SW 1271 (cell line): ENCODE results near the gene METTL2A.
A peak's percentile ranks its signal among the peaks of the same experiment; 100 is the strongest.
"Not testable (repeated sequence)": the region's sequence is repeated elsewhere in the genome, so short reads cannot be mapped to it uniquely, and the experiment has no call there.

Source experiments
- DNase-seq, 2 experiments: peaks; one replicate each; lab custom pipeline; 2025; lab: John Stamatoyannopoulos, UW

Gene METTL2A

DNA sequence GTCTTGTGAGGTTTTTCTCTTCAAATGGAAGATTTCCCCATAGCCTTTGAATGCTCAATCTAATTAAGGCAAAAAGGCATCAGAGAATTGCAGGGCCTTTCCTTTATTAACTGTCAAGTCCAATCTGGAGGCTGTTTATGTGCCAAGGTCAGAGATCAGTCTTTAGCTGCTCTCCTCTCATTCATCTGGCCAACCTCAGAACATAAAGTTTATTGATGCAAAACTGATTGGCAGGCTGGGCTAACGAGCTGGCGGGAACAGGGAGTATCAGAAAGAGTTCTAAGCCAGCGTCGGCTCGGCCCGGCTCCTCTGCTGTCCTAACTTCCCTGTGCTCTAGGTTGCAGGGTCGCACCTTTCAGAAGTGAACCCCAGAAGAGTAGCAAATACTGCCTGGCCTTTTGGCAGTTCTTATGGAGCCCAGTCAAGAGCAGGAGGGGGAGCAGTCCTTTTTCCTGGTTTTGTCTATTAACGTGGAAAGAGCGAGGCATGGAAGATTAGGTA, 47.7 kb downstream of the METTL2A start:
- not testable (repeated sequence) for DNase-seq

DNA sequence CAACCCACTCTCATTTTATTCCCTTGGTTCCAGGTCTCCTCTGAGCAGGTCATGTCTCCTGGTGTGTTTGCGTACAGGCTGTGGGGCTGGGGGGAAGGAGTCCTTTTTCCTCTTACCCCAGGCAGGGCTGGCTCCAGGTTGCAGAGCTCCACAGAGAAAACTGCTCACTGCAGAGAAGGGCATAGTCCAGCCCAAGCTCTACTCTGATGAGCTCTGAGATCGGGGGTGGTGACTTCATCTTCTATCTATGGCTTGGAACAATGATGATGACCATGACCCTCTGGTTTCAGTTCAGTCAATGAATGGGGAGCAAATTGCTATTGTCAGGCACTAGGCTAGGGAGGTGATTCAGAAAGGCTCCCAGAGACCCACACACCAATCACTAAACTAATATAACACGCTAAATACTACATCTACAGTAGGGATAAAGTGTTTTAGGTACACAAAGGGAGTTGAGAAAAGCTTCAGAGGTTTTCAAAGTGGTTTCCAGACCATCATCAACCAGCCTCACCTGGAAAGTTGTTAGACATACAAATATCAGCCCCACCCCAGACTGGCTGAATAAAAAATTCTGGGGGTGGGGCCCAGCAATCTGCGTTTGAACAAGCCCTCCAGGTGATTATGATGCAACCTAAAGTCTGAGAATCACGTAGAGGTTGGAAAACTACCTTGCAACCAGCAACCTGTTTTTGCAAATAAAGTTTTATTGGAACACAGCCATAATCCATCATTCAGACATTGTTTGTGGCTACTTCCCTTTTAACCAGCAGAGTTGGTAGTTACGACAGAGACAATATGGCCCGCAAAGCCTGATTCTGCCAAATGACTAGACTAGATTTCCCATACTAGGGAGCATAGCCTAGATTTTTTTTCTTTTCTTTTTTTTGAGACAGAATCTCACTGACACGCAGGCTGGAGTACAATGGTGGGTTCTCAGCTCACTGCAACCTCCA, 49.6 kb downstream of the METTL2A start:
- not testable (repeated sequence) for DNase-seq

DNA sequence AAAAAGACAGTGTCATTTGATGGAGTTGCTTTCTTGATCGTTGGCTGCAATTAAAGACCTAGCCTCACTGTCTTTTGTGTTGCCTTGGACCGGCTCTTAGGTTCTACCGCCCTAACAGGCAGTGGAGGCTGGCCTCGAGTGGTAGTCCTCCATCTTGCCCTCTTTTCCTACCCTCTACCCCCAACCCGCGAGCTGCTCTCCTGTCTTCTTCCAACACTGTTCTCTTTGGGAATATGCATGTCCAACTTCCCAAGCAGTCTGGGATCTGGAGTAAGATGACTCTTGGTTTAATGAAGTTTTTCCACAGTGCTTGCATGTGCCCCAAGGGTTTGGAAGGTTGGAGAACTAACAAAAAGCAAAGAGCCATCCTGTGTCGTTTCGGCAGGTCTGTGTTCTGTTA, 53.4 kb downstream of the METTL2A start:
- not testable (repeated sequence) for DNase-seq

DNA sequence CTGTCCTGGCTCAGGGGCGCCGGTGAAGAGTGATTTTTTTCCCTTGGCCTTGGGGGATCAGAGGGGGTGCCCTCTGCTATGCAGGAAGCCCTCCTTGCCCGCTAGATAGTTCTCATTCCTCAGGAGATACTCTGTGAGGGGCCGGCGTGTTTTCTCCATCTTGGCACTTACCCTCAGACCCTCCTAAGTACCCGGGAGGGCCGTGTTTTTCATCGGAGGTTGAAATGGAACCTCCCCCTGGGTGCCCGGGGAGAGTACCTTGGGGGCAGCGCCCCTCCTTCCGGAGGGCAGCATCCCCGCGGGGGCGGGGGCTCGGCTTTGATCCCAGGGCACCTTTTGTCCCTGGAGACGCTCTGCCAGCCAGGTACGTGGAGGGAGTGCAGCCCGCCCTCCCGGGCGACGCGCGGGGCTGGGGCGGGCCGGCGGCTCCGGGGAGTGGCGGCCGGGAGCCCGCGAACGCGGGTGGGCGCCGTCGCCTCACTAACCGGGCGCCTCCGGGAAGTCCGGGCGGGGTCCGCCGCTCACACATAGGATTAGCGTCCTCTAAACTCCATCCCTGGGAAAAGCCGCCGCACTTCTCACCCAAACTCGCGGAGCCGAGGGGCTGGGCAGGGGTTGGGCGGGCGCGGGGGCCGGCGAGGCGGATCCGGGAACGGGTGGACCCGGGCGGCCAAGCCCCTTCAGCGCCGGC, 54.2 kb downstream of the METTL2A start:
- not testable (repeated sequence) for DNase-seq

DNA sequence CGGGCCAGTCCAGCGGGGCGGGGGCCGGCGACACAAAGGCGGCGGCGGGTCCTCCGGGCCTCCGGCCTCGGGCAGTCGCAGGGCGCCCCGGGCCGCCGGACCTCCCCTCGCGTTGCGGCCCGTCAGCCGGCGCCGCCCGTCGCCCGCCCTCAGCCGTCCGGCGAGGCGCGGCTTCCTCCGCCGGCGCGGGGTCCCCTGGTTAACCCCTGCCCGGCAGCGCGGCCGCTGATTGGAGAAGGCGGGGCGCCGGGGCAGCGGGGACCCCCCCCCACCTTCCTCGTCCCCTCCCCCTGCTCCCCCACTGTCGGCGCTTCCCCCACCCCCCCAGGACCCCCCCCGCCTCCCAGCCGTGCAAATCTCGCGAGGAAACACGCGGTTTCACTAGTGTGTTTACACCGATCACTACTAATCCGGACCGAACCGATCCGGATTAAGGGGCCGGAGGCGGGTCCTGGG, 54.8 kb downstream of the METTL2A start, which contains the start of gene TLK2:
TSS of gene TLK2 (plus strand) at position 402 of the 456 bp plus-strand sequence. CDS start 2,301 bp downstream, outside the sequence.
- peak; percentile 50 to 62 for DNase-seq

DNA sequence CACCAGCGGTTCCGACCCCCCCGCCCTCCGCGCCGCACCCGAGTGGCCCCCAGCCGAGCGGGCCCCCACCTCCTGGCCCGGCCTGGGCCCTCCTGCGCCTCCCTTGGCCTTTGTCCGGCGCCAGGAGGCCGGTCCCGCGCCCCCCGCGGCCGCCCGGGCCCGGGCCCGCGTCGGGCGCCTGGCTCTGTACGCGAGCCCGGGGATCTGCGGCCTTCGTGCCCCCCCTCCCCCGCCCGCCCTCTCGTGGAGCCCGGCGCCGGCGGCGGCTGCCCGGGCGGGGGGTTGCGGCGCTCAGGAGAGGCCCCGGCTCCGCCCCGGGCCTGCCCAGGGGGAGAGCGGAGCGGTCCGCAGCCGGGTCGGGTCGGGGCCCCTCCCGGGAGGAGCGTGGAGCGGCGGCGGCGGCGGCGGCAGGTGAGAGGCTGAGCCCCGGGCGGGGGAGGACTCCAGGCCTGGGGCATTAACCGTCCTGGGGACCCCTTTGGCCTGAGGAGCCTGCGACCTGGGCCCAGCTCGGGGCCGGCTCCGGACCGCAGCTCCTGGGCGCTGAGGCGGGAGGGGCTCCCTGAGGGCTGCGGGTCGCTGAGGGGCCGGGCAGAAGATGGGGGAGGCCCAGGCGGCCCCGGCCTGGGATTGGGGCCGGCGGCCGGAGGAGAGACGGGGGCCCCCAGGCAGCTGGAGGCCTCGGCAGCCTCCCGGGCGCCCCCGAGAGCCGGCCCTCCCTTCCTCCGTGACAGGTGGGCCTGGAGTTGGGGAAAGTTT, 55.4 kb downstream of the METTL2A start:
- DNase-seq: not testable (repeated sequence)

DNA sequence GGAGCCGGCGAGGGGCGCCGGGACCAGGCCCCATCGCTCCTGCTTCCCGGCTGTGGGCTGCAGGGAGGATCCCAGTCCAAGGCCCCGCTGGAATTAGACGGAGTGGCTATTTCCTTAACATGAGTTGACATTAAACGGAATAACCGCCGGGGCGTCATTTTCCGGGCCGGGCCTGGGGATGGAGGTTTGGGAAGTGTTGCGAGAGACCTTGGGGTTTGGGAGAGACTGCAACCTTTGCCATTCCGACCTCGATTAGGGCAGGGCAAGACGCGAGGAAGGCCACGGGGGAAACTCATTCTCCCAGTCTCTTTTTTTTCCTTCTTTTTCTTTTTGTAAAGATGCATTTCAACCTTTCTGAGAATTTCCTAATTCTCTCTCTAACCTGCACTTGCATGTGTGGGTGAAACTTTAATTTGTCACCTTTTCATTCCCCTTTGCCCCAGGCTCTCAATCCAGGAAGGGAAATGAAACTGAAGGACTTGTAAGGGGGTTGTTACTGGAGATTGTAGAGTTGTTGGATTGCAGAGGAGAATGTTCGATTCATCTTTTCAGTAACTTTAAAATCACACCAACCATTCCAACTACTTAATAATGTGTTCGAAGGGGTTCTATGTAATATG, 56.1 kb downstream of the METTL2A start:
- not testable (repeated sequence) for DNase-seq

DNA sequence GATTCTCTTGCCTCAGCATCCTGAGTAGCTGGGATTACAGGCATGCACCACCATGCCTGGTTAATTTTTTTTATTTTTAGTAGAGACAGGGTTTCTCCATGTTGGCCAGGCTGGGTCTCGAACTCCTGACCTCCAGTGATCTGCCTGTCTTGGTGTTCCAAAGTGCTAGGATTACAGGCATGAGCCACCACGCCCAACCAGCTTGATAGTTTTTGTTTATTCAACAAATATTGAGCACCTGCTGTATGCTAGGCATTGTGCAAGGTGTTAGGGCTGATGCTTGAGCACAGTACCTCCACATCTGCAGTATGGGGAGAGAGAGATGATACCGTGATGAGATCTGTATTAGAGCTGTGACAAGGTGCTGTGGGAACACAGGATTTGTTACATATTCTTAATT, 58.9 kb downstream of the METTL2A start:
- DNase-seq: not testable (repeated sequence)

DNA sequence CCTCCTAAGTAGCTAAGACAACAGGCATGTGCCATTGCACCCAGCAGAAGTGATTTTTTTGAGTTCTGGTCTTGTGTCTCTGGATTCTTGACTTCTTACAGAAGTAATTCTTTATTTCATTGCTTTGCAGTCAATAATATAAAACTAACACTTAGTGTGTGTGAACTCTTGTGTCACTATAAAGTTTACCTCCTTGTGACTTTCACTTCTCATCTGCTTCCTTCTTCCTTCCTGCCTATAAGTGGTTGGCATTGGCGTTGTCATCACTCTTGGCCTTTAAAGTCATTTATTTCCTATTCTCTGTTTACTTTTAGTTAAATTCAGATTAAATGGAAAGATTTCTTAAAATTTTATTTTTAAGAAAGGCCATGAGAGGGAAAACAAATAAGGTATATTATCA, 67.3 kb downstream of the METTL2A start:
- DNase-seq: not testable (repeated sequence)

DNA sequence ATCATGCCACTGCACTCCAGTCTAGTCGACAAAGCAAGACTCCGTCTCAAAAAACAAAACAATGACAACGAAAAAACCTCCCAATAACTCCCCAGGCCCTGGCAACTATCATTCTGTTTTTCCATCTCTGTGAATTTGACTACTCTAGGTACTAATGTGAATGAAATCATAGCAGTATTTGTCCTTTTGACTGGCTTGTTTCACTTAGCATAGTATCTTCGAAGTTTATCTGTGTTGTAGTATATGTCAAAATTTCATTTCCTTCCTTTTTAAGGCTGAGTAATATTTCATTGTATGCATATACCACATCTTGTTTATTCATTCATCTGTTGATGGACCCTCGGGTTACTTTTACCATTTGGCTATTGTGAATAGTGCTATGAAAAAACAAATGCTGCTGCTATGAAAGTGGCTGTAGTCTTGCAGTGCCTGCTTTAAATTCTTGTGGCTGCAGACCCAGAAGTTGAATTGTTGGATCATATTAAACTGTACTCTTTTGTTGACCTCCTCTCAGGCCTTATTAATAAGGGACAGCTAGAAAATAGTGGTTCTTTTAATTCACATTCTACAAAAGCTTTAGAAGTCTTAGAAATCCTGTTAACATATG, 69.5 kb downstream of the METTL2A start:
- not testable (repeated sequence) for DNase-seq

DNA sequence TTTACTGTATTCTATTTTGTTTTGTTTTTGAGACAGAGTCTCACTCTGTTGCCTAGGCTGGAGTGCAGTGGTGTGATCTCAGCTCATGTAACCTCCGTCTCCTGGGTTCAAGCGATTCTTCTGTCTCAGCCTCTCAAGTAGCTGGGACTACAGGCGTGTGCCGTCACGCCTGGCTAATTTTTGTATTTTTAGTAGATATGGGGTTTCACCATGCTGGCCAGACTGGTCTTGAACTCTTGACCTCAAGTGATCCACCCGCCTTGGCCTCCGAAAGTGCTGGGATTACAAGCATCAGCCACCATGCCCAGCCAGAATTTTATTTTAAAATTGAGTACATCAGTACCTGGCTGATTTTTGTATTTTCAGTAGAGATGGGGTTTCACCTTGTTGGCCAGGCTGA, 70.4 kb downstream of the METTL2A start:
- DNase-seq: not testable (repeated sequence)

DNA sequence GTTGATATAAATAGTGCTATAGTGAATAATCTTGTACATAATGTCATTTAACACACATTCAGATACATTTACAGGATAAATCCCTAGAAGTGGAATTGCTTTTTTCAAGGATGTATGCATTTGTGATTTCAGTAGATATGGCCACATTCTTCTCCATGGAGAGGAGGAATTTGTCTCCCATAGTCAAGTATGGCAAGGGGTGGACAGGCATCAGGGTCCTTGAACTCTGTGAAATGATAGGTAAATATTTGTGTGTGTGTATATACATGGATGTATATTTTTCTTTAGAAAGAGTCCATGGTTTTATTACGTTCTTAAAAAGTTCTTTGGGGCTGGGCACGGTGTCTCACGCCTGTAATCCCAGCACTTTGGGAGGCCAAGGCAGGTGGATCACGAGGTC, 72.6 kb downstream of the METTL2A start:
- not testable (repeated sequence) for DNase-seq

DNA sequence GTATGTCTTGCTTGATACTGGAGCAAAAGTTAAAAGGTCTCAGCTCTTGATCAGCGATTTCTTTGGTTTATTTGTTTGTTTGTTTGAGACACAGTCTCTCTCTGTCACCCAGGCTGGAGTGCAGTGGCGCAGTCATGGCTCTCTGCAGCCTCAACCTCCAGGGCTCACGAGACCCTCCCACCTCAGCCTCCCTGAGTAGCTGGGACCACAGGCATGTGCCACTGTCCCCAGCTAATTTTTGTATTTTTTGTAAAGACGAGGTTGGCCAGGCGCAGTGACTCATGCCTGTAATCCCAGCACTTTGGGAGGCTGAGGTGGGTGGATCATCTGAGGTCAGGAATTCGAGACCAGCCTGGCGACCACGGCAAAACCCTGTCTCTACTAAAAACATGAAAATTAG, 75.1 kb downstream of the METTL2A start:
- not testable (repeated sequence) for DNase-seq
